ENCODE results near the gene SLIT3.

Gene SLIT3

GRCh38 chr5:168892618-168893186 is 408.2 kb downstream of the SLIT3 start:
- no peak for DNase-seq (ENCODE audit: low read depth, low spot score)

DNA sequence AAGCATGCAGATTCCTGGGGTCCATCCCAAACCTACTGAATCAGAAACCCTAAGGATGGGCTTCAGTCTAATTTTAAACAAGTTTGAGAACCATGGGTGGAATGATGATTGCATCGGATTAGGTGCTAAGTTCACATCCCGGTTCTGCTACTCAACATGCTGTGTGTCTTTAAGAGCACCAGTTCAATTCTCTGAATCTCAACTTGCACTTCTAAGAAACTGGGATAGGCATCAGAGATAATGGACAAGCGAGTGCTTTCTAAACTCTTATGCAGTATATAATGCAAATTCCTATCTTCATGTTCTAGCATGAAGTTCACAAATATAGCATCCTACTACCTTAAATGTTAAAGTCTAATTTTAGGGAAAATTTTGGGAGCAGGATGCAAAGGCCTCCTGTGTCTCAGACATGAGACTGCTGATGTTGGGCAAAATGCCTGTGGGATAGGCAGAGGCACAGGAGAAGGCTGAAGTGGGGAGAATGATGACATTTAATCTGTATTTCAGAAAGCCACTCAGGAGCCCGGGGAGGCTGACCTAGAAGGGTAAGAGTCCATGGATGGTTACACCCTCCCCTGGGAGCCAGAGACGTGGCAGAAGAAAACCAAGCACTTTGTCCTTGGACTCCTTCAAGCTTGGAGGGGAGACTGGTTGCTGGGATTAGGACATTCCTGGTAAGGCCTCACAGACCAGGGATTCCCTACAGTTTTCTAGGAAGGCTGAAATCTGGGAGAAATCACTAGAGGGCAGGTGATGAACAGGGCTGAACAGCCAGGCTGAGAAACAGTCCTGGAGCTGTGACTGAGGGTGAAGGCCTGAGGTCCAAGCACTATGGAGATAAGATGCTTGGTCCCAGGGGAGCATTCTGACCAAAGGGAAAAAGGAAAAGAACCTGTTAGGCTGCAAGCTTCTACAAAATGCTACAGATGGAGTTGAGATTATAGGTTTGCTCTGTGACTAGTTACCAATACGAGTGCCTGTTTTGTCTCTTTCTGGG is 409.8 kb downstream of the SLIT3 start:
- DNase-seq (ENCODE audit: low read depth, low spot score): no peak

GRCh38 chr5:168889039-168889438 is 411.9 kb downstream of the SLIT3 start:
- DNase-seq (ENCODE audit: low read depth, low spot score): no peak

- DNase-seq (ENCODE audit: low read depth, low spot score): no peak
Observed at GRCh38 chr5:168887931-168888330, 413.0 kb downstream of the SLIT3 start.

- no peak for DNase-seq (ENCODE audit: low read depth, low spot score)
Observed at GRCh38 chr5:168886157-168886556, 414.8 kb downstream of the SLIT3 start.

DNA sequence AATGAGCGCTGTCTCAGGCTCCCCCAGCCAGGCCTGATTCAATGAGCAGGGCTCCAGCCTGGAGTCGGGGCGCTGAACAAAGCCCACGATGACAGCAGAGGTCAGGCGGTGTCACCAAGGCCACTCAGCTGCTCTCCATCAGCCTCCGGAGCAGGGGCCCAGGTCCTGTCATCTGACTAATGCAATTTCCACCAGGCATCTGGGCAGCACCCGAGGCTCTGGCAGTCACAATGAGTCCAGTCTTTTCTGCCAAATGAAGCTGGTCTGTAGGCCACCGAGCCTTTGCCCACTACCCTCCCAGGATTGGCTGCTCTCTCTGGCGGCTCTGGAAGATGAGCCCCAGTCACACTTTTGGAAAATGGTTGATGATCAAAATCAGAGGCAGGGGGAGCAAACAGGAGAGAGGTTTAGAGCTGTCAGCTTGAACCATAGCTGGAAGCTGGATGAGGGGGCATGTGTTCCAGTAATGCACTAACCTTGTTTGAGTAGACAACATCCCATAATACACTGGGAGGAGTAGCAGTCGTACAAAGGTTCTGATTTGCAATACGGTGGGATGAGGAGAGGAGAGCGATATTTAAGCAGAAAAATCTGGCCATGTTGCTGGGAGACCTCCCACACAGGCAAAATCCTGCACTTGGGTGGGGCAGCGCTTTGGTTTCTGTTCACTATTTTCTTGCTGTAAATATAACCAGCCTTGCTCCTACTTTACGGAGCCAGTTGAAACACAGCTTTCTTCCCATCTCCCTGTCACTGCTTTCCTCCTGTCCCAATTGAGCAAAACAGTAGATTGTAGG is 415.4 kb downstream of the SLIT3 start:
- no peak for DNase-seq (ENCODE audit: low read depth, low spot score)

- no peak for DNase-seq (ENCODE audit: low read depth, low spot score)
Observed at GRCh38 chr5:168883991-168884390, 416.9 kb downstream of the SLIT3 start.

GRCh38 chr5:168883281-168883741 is 417.6 kb downstream of the SLIT3 start:
- DNase-seq (ENCODE audit: low read depth, low spot score): no peak

DNA sequence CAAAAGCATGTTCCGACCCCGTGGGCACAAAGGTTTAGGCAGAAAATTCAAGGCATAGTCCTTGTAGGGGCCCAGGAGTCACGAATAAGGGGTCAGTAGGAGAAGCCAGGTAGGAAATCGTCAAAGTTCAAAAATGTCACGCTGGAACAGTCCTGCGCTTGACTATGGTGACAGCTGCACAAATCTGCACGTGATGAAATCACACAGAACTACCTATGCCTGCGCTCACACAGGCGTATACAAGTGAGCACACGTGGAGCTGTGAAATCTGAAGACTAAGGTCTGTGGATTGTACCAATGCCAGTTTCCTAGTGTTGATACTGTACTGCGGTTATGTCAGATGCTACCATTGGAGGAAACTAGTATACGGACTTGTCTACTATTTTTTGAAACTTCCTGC is 418.7 kb downstream of the SLIT3 start:
- no peak for DNase-seq (ENCODE audit: low read depth, low spot score)

GRCh38 chr5:168881427-168882149 is 419.4 kb downstream of the SLIT3 start:
- DNase-seq (ENCODE audit: low read depth, low spot score): no peak

- DNase-seq (ENCODE audit: low read depth, low spot score): no peak
Observed at GRCh38 chr5:168879929-168880328, 421.0 kb downstream of the SLIT3 start.

DNA sequence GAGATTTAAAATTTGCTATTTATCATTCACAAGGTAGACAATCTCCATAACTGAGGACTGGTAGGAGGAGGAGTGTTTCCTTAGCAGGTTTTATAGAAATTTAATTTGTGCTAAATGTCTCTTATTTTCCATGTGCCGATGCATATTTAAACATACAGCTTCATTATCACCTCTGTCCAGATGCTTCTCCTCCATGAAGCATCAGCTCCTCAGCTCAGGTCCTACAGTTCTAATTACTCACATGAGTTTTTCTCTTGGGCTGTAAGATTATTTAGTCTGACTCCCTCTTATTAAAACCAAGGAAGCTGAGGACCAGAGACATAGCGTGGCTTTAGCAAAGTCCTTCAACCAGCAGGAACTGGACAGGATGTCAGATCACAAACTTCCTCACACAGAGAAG is 421.6 kb downstream of the SLIT3 start:
- DNase-seq (ENCODE audit: low read depth, low spot score): no peak

DNA sequence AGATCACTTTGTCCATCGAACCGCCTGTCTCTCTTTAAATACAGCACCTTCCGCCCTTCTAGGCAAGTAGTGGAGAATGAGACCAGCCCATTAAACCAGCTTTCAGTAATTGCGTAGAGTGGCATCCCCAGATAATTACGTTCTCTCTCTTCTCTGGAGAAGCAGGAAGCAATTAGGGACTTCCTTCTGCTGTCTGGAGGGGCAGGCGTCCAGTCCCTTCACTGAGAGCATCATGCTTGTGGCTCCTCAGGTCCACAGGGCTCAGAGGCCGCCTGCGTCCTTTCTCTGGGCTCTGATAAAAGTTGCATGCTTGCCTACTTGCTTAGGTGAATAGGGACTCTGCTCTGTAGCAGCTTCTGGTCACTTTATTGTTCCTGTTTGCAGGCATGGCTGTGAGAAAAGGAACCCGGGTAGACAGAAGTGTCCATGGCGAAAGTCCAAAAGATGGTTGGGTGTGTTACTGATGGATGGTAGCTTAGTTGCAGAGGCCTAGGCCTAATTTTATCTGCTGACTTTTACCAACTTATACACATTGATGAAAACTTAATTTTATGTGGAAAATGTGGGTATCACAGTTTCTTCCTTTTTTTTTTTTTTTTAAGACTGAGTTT is 422.7 kb downstream of the SLIT3 start:
- no peak for DNase-seq (ENCODE audit: low read depth, low spot score)

GRCh38 chr5:168877132-168877892 is 423.6 kb downstream of the SLIT3 start:
- DNase-seq (ENCODE audit: low read depth, low spot score): no peak

DNA sequence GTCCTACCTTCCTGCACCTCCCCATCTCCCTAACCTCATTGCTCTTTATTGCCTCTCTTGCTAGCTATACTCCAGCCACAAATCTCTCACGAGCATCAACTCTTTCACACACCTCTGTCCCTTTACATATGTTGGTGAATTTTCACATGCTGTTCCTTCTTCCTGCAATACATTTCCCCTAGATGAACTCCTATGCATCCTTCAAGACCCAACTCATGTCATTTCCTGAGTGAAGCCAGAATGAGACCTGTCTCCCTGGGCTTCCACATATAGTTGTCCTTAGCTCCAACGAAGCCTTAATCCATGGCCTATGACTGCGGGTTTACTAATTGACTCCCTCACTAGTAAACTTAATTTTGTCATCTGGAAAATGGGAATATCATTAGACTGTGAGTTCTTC is 424.5 kb downstream of the SLIT3 start:
- no peak for DNase-seq (ENCODE audit: low read depth, low spot score)

- DNase-seq (ENCODE audit: low read depth, low spot score): no peak
Observed at GRCh38 chr5:168875832-168876231, 425.1 kb downstream of the SLIT3 start.

GRCh38 chr5:168874713-168875380 is 426.1 kb downstream of the SLIT3 start:
- no peak for DNase-seq (ENCODE audit: low read depth, low spot score)

DNA sequence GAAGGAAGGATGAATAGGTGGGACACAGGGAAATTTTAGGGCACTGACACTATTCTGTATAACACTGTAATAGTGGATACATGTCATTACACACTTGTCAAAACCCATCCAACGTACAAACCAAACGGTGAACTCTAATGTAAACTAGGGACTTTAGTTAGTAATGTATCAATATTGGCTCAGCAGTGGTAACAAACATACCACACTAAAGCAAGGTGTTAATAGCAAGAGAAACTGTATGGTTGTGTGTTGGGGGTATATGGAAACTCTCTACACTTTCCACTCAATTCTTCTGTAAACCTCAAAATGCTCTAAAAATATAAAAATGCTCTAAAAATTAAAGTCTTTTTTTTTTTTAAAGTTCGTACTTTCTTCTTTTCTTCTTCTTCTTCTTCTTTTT is 428.7 kb downstream of the SLIT3 start:
- no peak for DNase-seq (ENCODE audit: low read depth, low spot score)

GRCh38 chr5:168870910-168871309 is 430.0 kb downstream of the SLIT3 start:
- DNase-seq (ENCODE audit: low read depth, low spot score): no peak

All from smooth muscle cell of the brain vasculature (primary cell).